Keratinocyte (primary cell): ENCODE results near the gene ZBTB20. TPM values are rescaled to one million over a fixed set of nuclear protein-coding genes. Genes with fewer than 3 reads are reported as not detected.

Source experiments
- DNase-seq: peaks from one replicate; pipeline ENCODE4 v3.0.0-alpha.2; 2011; ENCODE audit warnings: low read depth, missing footprints, low spot score
- FAIRE-seq: peaks from 2 replicates; lab custom pipeline; 2011; peaks lifted over from hg19 to GRCh38; lab: Jason Lieb, UNC
- H2AFZ ChIP-seq: 2 replicates; pipeline ENCODE4 v1.6.0; 2012; ENCODE audit warnings: low read length, control low read depth, inconsistent platforms; ENCODE audit not compliant: control insufficient read depth
- H3K27ac ChIP-seq: 2 replicates; pipeline ENCODE4 v1.5.1; 2011; ENCODE audit warnings: low read length; ENCODE audit not compliant: control insufficient read depth, insufficient read depth
- H3K27me3 ChIP-seq: 3 replicates; pipeline ENCODE4 v1.6.0; 2011; ENCODE audit warnings: low read length; ENCODE audit not compliant: control insufficient read depth, insufficient read depth; ENCODE audit errors: extremely low read depth
- H3K36me3 ChIP-seq, 2 experiments: 2 replicates in 1 of 2; 3 replicates in 1 of 2; pipeline ENCODE4 v1.5.1; 2011; ENCODE audit warnings: low read length in 2 of 2, mild to moderate bottlenecking in 1 of 2; ENCODE audit not compliant: control insufficient read depth in 2 of 2, insufficient read depth in 2 of 2; ENCODE audit errors: extremely low read depth in 1 of 2
- H3K4me1 ChIP-seq: 3 replicates; pipeline ENCODE4 v1.5.1; 2011; ENCODE audit warnings: low read length; ENCODE audit not compliant: control insufficient read depth, insufficient read depth; ENCODE audit errors: extremely low read depth
- H3K4me2 ChIP-seq: 3 replicates; pipeline ENCODE4 v1.6.0; 2011; ENCODE audit warnings: low read depth, low read length; ENCODE audit not compliant: control insufficient read depth, insufficient read depth; ENCODE audit errors: extremely low read depth
- H3K4me3 ChIP-seq, 3 experiments: fragments of 200-600 bp in 1 of 3; sonication (generic) in 1 of 3; 2 replicates in 2 of 3; 3 replicates in 1 of 3; pipeline ENCODE4 v1.5.1; 2011 to 2016; ENCODE audit warnings: low read length in 3 of 3, mild to moderate bottlenecking in 3 of 3, control low read depth in 2 of 3, inconsistent platforms in 1 of 3, low read depth in 1 of 3, mixed read lengths in 1 of 3, mixed run types in 1 of 3, moderate library complexity in 1 of 3; ENCODE audit not compliant: control insufficient read depth in 2 of 3, insufficient read depth in 2 of 3; ENCODE audit errors: extremely low read depth in 1 of 3
- H3K79me2 ChIP-seq: 2 replicates; pipeline ENCODE4 v1.6.0; 2012; ENCODE audit warnings: low read length; ENCODE audit not compliant: control insufficient read depth, insufficient read depth
- H3K9ac ChIP-seq: 3 replicates; pipeline ENCODE4 v1.6.0; 2011; ENCODE audit warnings: low read length; ENCODE audit not compliant: control insufficient read depth, insufficient read depth; ENCODE audit errors: extremely low read depth
- H3K9me1 ChIP-seq: 3 replicates; pipeline ENCODE4 v1.6.0; 2011; ENCODE audit warnings: low read length; ENCODE audit not compliant: control insufficient read depth, insufficient read depth; ENCODE audit errors: extremely low read depth
- H3K9me3 ChIP-seq: 2 replicates; pipeline ENCODE4 v1.5.1; 2012; ENCODE audit warnings: low read depth, low read length; ENCODE audit not compliant: control insufficient read depth
- H4K20me1 ChIP-seq: 3 replicates; pipeline ENCODE4 v1.6.0; 2011; ENCODE audit warnings: low read length; ENCODE audit not compliant: control insufficient read depth, insufficient read depth; ENCODE audit errors: extremely low read depth
- EZH2 ChIP-seq: IDR thresholded peaks from one replicate; pipeline ENCODE4 v1.6.1; 2012; ENCODE audit warnings: inconsistent platforms, mild to moderate bottlenecking, low read length, moderate library complexity
- dilution Hi-C: fragments of 300-500 bp; cut with MboI; formaldehyde crosslinking; loops from one replicate; pipeline ENCODE4 v1.7.0; 2020; ENCODE audit warnings: low sequenced_read_pairs; ENCODE audit not compliant: extremely low pct_ligation_motif_present
- polyA plus RNA-seq, 5 experiments: library from polyadenylated mRNA; depleted of rRNA in 3 of 5; stranded (reverse) in 3 of 5; stranded (forward) in 1 of 5; unstranded in 1 of 5; fragments of >200 nt; gene quantifications; 1 replicate in 1 of 5; 2 replicates in 3 of 5; 3 replicates in 1 of 5; pipeline versions ENCODE4 v1.2.1 to v1.2.3, GENCODE V29; 2011 to 2012; ENCODE audit warnings: missing spikeins in 2 of 5, low read depth in 1 of 5, low replicate concordance in 1 of 5
- TF ChIP-seq, protein P1 (sequence below), 3 experiments: IDR thresholded peaks in 1 of 3; conservative IDR thresholded peaks in 1 of 3; optimal IDR thresholded peaks in 1 of 3; 2 replicates in 2 of 3; 3 replicates in 1 of 3; pipeline versions ENCODE3 to v1.5.1; 2011; ENCODE audit warnings: low read length in 3 of 3, mild to moderate bottlenecking in 3 of 3, moderate library complexity in 2 of 3, control low read depth in 1 of 3, inconsistent platforms in 1 of 3; ENCODE audit not compliant: insufficient read depth in 2 of 3; ENCODE audit errors: extremely low read depth in 1 of 3

The ZBTB20 gene
- polyA plus RNA-seq, 1 donor (not counting 4 experiments of a cell fraction or from before 2014, with no cell fraction given), result 0.52 TPM

DNA sequence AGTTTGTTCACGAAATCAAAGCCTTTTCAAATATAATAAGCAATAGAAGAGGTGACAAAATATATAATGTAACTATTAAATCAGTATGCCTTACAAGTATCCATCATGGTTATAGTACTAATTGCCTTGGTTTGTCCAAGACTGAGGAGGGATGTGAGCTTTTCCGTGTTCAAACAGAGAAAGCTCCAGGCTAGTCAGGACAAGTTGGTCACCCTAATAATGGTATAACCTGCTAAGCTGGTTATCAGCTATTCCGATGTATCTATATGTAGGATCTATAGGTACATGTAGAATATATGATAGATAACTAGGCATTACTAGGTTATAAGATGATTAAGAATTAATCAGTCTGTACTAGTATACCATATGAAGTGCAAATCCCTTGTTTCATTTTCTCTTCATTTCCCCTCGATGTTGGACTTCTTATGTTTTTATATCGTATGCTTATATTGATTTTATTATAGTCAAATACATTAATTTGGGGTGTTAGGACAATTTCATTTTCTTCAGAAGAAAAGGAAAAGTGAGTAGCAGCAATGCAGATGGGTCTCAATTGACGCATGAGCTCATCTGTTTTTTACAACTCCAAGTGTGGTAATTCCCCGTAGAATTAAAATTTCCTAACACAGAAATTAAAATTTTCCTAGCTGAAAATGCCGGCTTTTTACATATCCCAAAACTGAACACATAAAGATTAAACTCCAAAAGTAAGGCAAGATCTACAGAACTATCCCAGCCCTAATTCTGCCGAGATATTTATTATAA lies 434.2 kb downstream of the ZBTB20 start:
- DNase-seq (no peak), FAIRE-seq (peak; percentile 29)
- Histone ChIP-seq H2AFZ (no peak overlapping the region), H3K79me2 (no peaks in the 10 kb centered on the region), H3K4me3 (no peak overlapping the region), H3K27me3 (no peaks in the 10 kb centered on the region), H3K4me2 (peak overlapping the region; percentile 6), H3K27ac (no peak overlapping the region), H3K36me3 (no peaks in the 10 kb centered on the region), H3K9ac (no peak overlapping the region), H3K4me1 (no peaks in the 10 kb centered on the region), H4K20me1 (no peaks in the 10 kb centered on the region), H3K9me1 (no peaks in the 10 kb centered on the region), H3K9me3 (no peaks in the 10 kb centered on the region)
- TF ChIP-seq, protein P1, sequence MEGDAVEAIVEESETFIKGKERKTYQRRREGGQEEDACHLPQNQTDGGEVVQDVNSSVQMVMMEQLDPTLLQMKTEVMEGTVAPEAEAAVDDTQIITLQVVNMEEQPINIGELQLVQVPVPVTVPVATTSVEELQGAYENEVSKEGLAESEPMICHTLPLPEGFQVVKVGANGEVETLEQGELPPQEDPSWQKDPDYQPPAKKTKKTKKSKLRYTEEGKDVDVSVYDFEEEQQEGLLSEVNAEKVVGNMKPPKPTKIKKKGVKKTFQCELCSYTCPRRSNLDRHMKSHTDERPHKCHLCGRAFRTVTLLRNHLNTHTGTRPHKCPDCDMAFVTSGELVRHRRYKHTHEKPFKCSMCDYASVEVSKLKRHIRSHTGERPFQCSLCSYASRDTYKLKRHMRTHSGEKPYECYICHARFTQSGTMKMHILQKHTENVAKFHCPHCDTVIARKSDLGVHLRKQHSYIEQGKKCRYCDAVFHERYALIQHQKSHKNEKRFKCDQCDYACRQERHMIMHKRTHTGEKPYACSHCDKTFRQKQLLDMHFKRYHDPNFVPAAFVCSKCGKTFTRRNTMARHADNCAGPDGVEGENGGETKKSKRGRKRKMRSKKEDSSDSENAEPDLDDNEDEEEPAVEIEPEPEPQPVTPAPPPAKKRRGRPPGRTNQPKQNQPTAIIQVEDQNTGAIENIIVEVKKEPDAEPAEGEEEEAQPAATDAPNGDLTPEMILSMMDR (optimal IDR thresholded peaks at IDR 0.05 in 1 of 3, IDR thresholded peaks at IDR 0.05 in 1 of 3, conservative IDR thresholded peaks at IDR 0.05 in 1 of 3; ENCODE audit: extremely low read depth in 1 of 3, insufficient read depth in 2 of 3, low read length in 3 of 3), result no peak
- TF ChIP-seq EZH2, result no peak
- dilution Hi-C loops, result no loop called here

GRCh38 chr3:114711321-114711886 lies 435.7 kb downstream of the ZBTB20 start:
- Histone ChIP-seq H4K20me1 (no peaks in the 10 kb centered on the region), H3K79me2 (no peaks in the 10 kb centered on the region), H3K4me1 (peaks cover 10% of the 10 kb centered on the region), H3K4me3 (no peak overlapping the region), H3K9me3 (no peaks in the 10 kb centered on the region), H3K4me2 (no peak overlapping the region), H3K36me3 (no peaks in the 10 kb centered on the region), H3K9me1 (no peaks in the 10 kb centered on the region), H3K27me3 (no peaks in the 10 kb centered on the region), H3K9ac (no peak overlapping the region), H3K27ac (no peak overlapping the region), H2AFZ (no peak overlapping the region)
- DNase-seq, result no peak
- FAIRE-seq, result no peak
- dilution Hi-C loops, result no loop called here
- TF ChIP-seq, protein P1 (optimal IDR thresholded peaks at IDR 0.05 in 1 of 3, IDR thresholded peaks at IDR 0.05 in 1 of 3, conservative IDR thresholded peaks at IDR 0.05 in 1 of 3; ENCODE audit: extremely low read depth in 1 of 3, insufficient read depth in 2 of 3, low read length in 3 of 3), result no peak
- no peak for TF ChIP-seq EZH2
